HUES48 (cell line): ENCODE results near the gene YWHAB.

Experiments
- H3K27ac ChIP-seq: one replicate; pipeline ENCODE4 v1.7.0; 2013; ENCODE audit warnings: low read depth, low read length, inconsistent platforms
- H3K27me3 ChIP-seq: 2 replicates; pipeline ENCODE4 v1.6.1; 2013; ENCODE audit warnings: mild to moderate bottlenecking, low read length; ENCODE audit not compliant: control insufficient read depth, insufficient read depth
- H3K36me3 ChIP-seq: 2 replicates; pipeline ENCODE4 v1.6.1; 2013; ENCODE audit warnings: low read length; ENCODE audit not compliant: control insufficient read depth, insufficient read depth
- H3K4me1 ChIP-seq: 2 replicates; pipeline ENCODE4 v1.6.1; 2013; ENCODE audit warnings: mild to moderate bottlenecking, low read length; ENCODE audit not compliant: control insufficient read depth, insufficient read depth
- H3K4me3 ChIP-seq: 2 replicates; pipeline ENCODE4 v1.5.1; 2013; ENCODE audit warnings: mild to moderate bottlenecking, low read depth, low read length
- H3K9ac ChIP-seq: 2 replicates; pipeline ENCODE4 v1.6.1; 2013; ENCODE audit warnings: mild to moderate bottlenecking, low read depth, low read length, moderate library complexity
- H3K9me3 ChIP-seq: 2 replicates; pipeline ENCODE4 v1.6.1; 2013; ENCODE audit warnings: low read length; ENCODE audit not compliant: control insufficient read depth, insufficient read depth

The YWHAB gene

GRCh38 chr20:44900231-44900854 is 14.8 kb downstream of the YWHAB start:
- Histone ChIP-seq H3K9me3 (no peaks in the 10 kb centered on the region), H3K4me3 (no peak overlapping the region), H3K27ac (no peak overlapping the region), H3K36me3 (peaks cover 55% of the 10 kb centered on the region), H3K4me1 (no peaks in the 10 kb centered on the region), H3K27me3 (no peaks in the 10 kb centered on the region), H3K9ac (no peak overlapping the region)

- Histone ChIP-seq H3K4me3 (no peak overlapping the region), H3K4me1 (no peaks in the 10 kb centered on the region), H3K9ac (no peak overlapping the region), H3K27ac (no peak overlapping the region), H3K9me3 (no peaks in the 10 kb centered on the region), H3K36me3 (peaks cover 72% of the 10 kb centered on the region), H3K27me3 (no peaks in the 10 kb centered on the region)
These were observed 16.5 kb downstream of the YWHAB start for GRCh38 chr20:44901974-44902373.

- no peak overlapping the region for H3K9ac ChIP-seq
- H3K9me3 ChIP-seq = no peaks in the 10 kb centered on the region
- H3K36me3 ChIP-seq = peaks cover 85% of the 10 kb centered on the region
- no peak overlapping the region for H3K4me3 ChIP-seq
- H3K27ac ChIP-seq = no peak overlapping the region
- no peaks in the 10 kb centered on the region for H3K27me3 ChIP-seq
- H3K4me1 ChIP-seq = peaks cover 4% of the 10 kb centered on the region; the same call in 1 of the 2 replicates
These were observed 18.9 kb downstream of the YWHAB start for GRCh38 chr20:44904377-44904776.

GRCh38 chr20:44908987-44909871 is 23.7 kb downstream of the YWHAB start:
- no peak overlapping the region for H3K9ac ChIP-seq
- H3K27me3 ChIP-seq = no peaks in the 10 kb centered on the region
- peaks cover 64% of the 10 kb centered on the region for H3K36me3 ChIP-seq
- H3K4me1 ChIP-seq = peaks cover 6% of the 10 kb centered on the region; the same call in 1 of the 2 replicates
- peak overlapping the region; percentile 43 for H3K27ac ChIP-seq
- no peaks in the 10 kb centered on the region for H3K9me3 ChIP-seq
- peak overlapping the region; percentile 51 for H3K4me3 ChIP-seq

GRCh38 chr20:44909872-44910689 is 24.6 kb downstream of the YWHAB start, which contains the start of gene PABPC1L:
TSS of gene PABPC1L (plus strand) at chr20:44910060. CDS start at chr20:44910144, 84 bp downstream.
- peak within 1 kb of the TSS; percentile 69 for H3K9ac ChIP-seq
- peaks cover 6% of the 10 kb centered on the region; the same call in 1 of the 2 replicates for H3K4me1 ChIP-seq
- no peaks in the 10 kb centered on the region for H3K9me3 ChIP-seq
- H3K36me3 ChIP-seq = peaks cover 63% of the 10 kb centered on the region
- H3K27ac ChIP-seq = peak within 1 kb of the TSS; percentile 82
- H3K4me3 ChIP-seq = peak within 1 kb of the TSS; percentile 83
- H3K27me3 ChIP-seq = no peaks in the 10 kb centered on the region

GRCh38 chr20:44910690-44911262 is 25.3 kb downstream of the YWHAB start:
- Histone ChIP-seq H3K27me3 (no peaks in the 10 kb centered on the region), H3K9ac (peak overlapping the region; percentile 69), H3K4me1 (peaks cover 6% of the 10 kb centered on the region; the same call in 1 of the 2 replicates), H3K36me3 (peaks cover 61% of the 10 kb centered on the region), H3K27ac (peak overlapping the region; percentile 82), H3K9me3 (no peaks in the 10 kb centered on the region), H3K4me3 (peak overlapping the region; percentile 83)

GRCh38 chr20:44911264-44911921 is 25.9 kb downstream of the YWHAB start:
- H3K36me3 ChIP-seq = peaks cover 61% of the 10 kb centered on the region
- no peak overlapping the region; the same call in 1 of the 2 replicates for H3K9ac ChIP-seq
- no peak overlapping the region for H3K27ac ChIP-seq
- H3K27me3 ChIP-seq = no peaks in the 10 kb centered on the region
- peak overlapping the region; percentile 36; the same call in 1 of the 2 replicates for H3K4me3 ChIP-seq
- no peaks in the 10 kb centered on the region for H3K9me3 ChIP-seq
- H3K4me1 ChIP-seq = peaks cover 6% of the 10 kb centered on the region; the same call in 1 of the 2 replicates

- Histone ChIP-seq H3K27ac (no peak overlapping the region), H3K4me3 (no peak overlapping the region), H3K9ac (no peak overlapping the region), H3K4me1 (peaks cover 6% of the 10 kb centered on the region; the same call in 1 of the 2 replicates), H3K36me3 (peaks cover 61% of the 10 kb centered on the region), H3K27me3 (no peaks in the 10 kb centered on the region), H3K9me3 (no peaks in the 10 kb centered on the region)
These were observed 26.7 kb downstream of the YWHAB start for GRCh38 chr20:44912189-44912588.

- Histone ChIP-seq H3K36me3 (peaks cover 73% of the 10 kb centered on the region), H3K27me3 (no peaks in the 10 kb centered on the region), H3K27ac (no peak overlapping the region), H3K9ac (no peak overlapping the region), H3K4me3 (no peak overlapping the region), H3K9me3 (no peaks in the 10 kb centered on the region), H3K4me1 (no peaks in the 10 kb centered on the region; the same call in 1 of the 2 replicates)
These were observed 29.4 kb downstream of the YWHAB start for GRCh38 chr20:44914924-44915323.

GRCh38 chr20:44916586-44916985 is 31.1 kb downstream of the YWHAB start:
- Histone ChIP-seq H3K4me1 (no peaks in the 10 kb centered on the region; the same call in 1 of the 2 replicates), H3K4me3 (no peak overlapping the region), H3K27ac (no peak overlapping the region), H3K36me3 (peaks cover 80% of the 10 kb centered on the region), H3K9ac (no peak overlapping the region), H3K27me3 (no peaks in the 10 kb centered on the region), H3K9me3 (no peaks in the 10 kb centered on the region)
